HG02610 (cell line): Measurements from ENCODE around the gene DLGAP4.

Source experiments
- ATAC-seq: cut with Tn5 transposase; IDR thresholded peaks from one replicate; pipeline ENCODE4 v1.9.1; 2021; ENCODE audit warnings: mild to moderate bottlenecking, moderate library complexity; ENCODE audit not compliant: unreplicated experiment

DLGAP4 gene

GRCh38 chr20:36399147-36399968 is 93.2 kb downstream of the DLGAP4 start:
- ATAC-seq, result no peak

GRCh38 chr20:36399969-36400545 is 93.9 kb downstream of the DLGAP4 start:
- ATAC-seq, result no peak

GRCh38 chr20:36400909-36401735 is 95.0 kb downstream of the DLGAP4 start:
- no peak for ATAC-seq

GRCh38 chr20:36402708-36403107 is 96.6 kb downstream of the DLGAP4 start:
- no peak for ATAC-seq

GRCh38 chr20:36404435-36404978 is 98.4 kb downstream of the DLGAP4 start:
- ATAC-seq, result no peak

- no peak for ATAC-seq
These were observed 99.1 kb downstream of the DLGAP4 start for GRCh38 chr20:36405255-36405654.

- no peak for ATAC-seq
These were observed 101.1 kb downstream of the DLGAP4 start for GRCh38 chr20:36407199-36407733.

GRCh38 chr20:36408219-36408618 is 102.1 kb downstream of the DLGAP4 start:
- ATAC-seq, result no peak

- no peak for ATAC-seq
These were observed 105.8 kb downstream of the DLGAP4 start for GRCh38 chr20:36411861-36412454.

GRCh38 chr20:36415475-36416002 is 109.4 kb downstream of the DLGAP4 start:
- no peak for ATAC-seq

GRCh38 chr20:36418711-36419110 is 112.6 kb downstream of the DLGAP4 start:
- ATAC-seq, result no peak

- ATAC-seq, result no peak
These were observed 115.5 kb downstream of the DLGAP4 start for GRCh38 chr20:36421641-36422040.

- ATAC-seq, result no peak
These were observed 118.2 kb downstream of the DLGAP4 start for GRCh38 chr20:36424314-36424713.

GRCh38 chr20:36425166-36425565 is 119.0 kb downstream of the DLGAP4 start:
- no peak for ATAC-seq

GRCh38 chr20:36431604-36432003 is 125.5 kb downstream of the DLGAP4 start:
- no peak for ATAC-seq

- ATAC-seq, result no peak
These were observed 126.0 kb downstream of the DLGAP4 start for GRCh38 chr20:36432096-36432495.

GRCh38 chr20:36434383-36434782 is 128.2 kb downstream of the DLGAP4 start:
- ATAC-seq, result no peak

- no peak for ATAC-seq
These were observed 129.0 kb downstream of the DLGAP4 start for GRCh38 chr20:36435124-36435523.

- ATAC-seq, result no peak
These were observed 129.7 kb downstream of the DLGAP4 start for GRCh38 chr20:36435592-36436541.
